ENCODE results near the gene CXCR4. TPM values are rescaled to one million over a fixed set of nuclear protein-coding genes. Genes with fewer than 3 reads are reported as not detected.

The CXCR4 gene
- total and polyA plus RNA-seq, 2 experiments from 2014 or later: 1.1 to 2.4 TPM

DNA sequence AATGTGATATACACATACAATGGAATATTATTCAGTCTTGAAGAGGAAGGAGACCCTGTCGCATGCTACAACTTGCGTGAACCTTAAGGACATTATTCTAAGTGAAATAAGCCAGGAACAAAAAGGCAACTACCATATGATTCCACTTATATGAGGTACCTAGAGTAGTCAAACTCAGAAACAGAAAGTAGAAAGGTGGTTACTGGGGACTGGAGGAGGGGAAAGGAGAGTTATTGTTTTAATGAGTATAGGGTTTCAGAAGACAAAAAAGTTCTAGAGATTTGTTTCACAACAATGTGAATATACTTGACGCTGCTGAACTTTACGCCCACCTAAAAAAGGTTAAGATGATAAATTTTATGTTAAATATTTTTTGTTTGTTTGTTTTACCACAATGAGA lies 47.0 kb downstream of the CXCR4 start:
- H3K36me3 ChIP-seq: no peaks in the 10 kb centered on the region
- TF ChIP-seq, protein P1, sequence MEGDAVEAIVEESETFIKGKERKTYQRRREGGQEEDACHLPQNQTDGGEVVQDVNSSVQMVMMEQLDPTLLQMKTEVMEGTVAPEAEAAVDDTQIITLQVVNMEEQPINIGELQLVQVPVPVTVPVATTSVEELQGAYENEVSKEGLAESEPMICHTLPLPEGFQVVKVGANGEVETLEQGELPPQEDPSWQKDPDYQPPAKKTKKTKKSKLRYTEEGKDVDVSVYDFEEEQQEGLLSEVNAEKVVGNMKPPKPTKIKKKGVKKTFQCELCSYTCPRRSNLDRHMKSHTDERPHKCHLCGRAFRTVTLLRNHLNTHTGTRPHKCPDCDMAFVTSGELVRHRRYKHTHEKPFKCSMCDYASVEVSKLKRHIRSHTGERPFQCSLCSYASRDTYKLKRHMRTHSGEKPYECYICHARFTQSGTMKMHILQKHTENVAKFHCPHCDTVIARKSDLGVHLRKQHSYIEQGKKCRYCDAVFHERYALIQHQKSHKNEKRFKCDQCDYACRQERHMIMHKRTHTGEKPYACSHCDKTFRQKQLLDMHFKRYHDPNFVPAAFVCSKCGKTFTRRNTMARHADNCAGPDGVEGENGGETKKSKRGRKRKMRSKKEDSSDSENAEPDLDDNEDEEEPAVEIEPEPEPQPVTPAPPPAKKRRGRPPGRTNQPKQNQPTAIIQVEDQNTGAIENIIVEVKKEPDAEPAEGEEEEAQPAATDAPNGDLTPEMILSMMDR (IDR thresholded peaks at IDR 0.05; ENCODE audit: low read depth, low read length): no peak
- no peak for DNase-seq (ENCODE audit: low read depth in 1 of 2, low spot score in 1 of 2)
- no peaks in the 10 kb centered on the region for H3K4me1 ChIP-seq (ENCODE audit: low read depth)
- no peaks in the 10 kb centered on the region for H3K9me3 ChIP-seq (ENCODE audit: low read depth)
- no peaks in the 10 kb centered on the region for H3K27me3 ChIP-seq
- H3K4me3 ChIP-seq: no peak overlapping the region
- H3K27ac ChIP-seq: no peak overlapping the region

DNA sequence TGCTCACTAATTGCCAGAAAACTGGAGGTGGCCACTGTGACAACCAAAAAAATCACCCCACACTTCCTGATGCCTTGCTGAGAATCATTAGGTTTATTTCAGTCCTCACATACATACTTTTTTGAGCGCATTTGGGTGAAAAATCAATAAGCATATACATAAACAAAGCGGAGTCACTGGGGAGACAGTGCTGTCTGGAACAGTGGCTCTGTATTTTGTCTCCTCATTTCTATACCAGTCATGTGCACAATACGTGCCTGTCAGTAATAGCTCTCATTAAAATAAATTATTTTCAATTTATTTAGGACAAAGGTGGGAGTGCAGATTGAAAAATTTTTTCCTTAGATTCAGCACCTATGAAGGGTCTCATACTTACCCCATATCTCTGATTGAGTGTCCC lies 48.2 kb downstream of the CXCR4 start:
- no peak overlapping the region for H3K4me3 ChIP-seq
- H3K27me3 ChIP-seq: no peaks in the 10 kb centered on the region
- no peaks in the 10 kb centered on the region for H3K4me1 ChIP-seq (ENCODE audit: low read depth)
- no peak for DNase-seq (ENCODE audit: low read depth in 1 of 2, low spot score in 1 of 2)
- TF ChIP-seq, protein P1 (IDR thresholded peaks at IDR 0.05; ENCODE audit: low read depth, low read length): no peak
- no peaks in the 10 kb centered on the region for H3K36me3 ChIP-seq
- no peak overlapping the region for H3K27ac ChIP-seq
- no peaks in the 10 kb centered on the region for H3K9me3 ChIP-seq (ENCODE audit: low read depth)

DNA sequence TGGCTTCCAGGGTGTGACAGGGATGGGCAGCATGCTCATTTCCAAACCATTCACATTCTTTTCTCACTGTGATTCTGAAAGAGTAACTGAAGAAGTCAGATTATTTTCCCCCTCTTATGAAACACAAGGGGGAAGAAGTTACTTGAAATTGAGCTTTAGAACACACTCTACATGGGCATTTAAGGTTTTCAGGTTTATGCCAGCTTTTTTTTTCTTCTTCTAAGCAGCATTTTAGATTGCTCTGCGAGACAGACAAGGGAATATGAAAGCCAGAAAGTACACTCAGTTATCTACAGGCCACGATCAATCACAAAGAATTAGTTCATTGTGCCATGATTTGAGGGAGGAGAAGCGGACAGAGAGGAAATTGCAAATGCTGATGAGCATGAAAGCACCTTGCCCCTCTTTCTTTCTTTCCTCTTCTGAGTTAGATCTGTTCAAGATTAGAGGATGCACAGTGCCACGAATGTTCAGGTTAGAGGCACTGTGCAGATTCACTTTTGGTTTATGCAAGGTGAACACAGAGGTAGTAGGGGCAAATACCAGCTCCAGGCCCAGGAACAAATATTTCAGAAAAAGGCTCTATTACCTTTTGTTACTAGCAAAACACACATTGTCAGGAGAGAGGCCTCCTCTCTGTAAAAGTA lies 49.2 kb downstream of the CXCR4 start:
- Histone ChIP-seq H3K27me3 (no peaks in the 10 kb centered on the region), H3K27ac (no peak overlapping the region), H3K4me1 (ENCODE audit: low read depth) (no peaks in the 10 kb centered on the region), H3K36me3 (no peaks in the 10 kb centered on the region), H3K4me3 (no peak overlapping the region), H3K9me3 (ENCODE audit: low read depth) (no peaks in the 10 kb centered on the region)
- DNase-seq (ENCODE audit: low read depth in 1 of 2, low spot score in 1 of 2): no peak
- TF ChIP-seq, protein P1 (IDR thresholded peaks at IDR 0.05; ENCODE audit: low read depth, low read length): no peak

DNA sequence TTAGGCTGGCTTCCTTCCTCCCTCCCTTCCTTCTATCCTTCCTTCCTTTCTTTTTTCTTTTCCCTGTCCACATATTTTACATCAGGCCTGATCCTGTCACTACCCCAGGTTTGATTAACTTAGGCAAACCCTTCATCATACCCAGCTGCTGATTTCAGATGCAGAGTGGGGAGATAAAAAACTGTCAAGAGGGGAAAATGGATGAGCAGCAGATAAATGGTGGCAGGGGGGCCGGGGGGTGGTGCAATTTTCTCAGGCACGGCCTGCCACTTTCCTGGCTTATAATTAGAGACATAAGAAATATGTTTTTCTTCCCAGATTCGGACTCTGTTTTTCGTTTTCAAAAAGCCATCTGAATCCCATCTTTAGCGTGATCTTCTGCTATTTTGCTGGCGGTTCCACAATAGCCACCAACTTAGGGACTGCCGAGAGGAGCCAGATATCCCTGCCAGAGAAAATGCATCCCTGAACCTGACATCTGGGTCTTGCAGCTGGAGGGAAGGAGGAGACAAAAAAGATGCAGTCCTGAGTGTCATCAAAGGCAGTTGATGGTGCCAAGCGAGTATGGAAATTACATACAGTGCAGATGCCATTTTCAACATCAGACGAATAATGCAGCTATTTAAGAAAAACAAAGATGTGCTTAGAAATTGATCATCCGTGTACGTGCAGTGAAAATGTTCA lies 49.9 kb downstream of the CXCR4 start:
- DNase-seq (ENCODE audit: low read depth in 1 of 2, low spot score in 1 of 2): no peak
- H3K36me3 ChIP-seq: no peaks in the 10 kb centered on the region
- H3K27ac ChIP-seq: no peak overlapping the region

DNA sequence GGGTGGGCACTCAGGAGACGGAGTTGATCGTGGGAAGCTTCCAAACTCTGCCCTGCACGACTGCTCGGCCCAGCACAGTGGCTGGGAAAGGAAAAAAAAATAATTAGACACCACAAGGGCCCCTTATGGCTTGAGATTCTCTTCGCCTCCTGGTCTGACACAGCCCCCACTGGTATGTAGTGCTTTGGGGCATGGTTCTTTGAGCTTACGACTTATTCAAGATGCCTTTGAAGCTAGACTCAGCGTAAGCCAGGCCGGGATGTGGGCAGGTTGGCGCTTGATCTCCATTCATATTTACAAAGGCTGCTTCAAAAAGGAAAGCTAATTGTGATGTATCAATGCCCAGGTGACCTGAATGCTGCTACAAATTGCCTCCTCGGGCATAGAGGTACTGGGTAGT lies 50.5 kb downstream of the CXCR4 start:
- Histone ChIP-seq H3K4me1 (ENCODE audit: low read depth) (no peaks in the 10 kb centered on the region), H3K4me3 (no peak overlapping the region), H3K36me3 (no peaks in the 10 kb centered on the region), H3K27me3 (no peaks in the 10 kb centered on the region), H3K27ac (no peak overlapping the region), H3K9me3 (ENCODE audit: low read depth) (no peaks in the 10 kb centered on the region)
- TF ChIP-seq, protein P1 (IDR thresholded peaks at IDR 0.05; ENCODE audit: low read depth, low read length): no peak
- no peak for DNase-seq (ENCODE audit: low read depth in 1 of 2, low spot score in 1 of 2)

More for the DNA sequence above, 49.9 kb downstream of the CXCR4 start:
- H3K27me3 ChIP-seq: no peaks in the 10 kb centered on the region
- H3K4me3 ChIP-seq: no peak overlapping the region
- H3K9me3 ChIP-seq (ENCODE audit: low read depth): no peaks in the 10 kb centered on the region
- TF ChIP-seq, protein P1 (IDR thresholded peaks at IDR 0.05; ENCODE audit: low read depth, low read length): no peak
- H3K4me1 ChIP-seq (ENCODE audit: low read depth): no peaks in the 10 kb centered on the region
